Sigmoid colon (tissue), 7 donors: ENCODE measurements around the gene STAC. TPM values are rescaled to one million over a fixed set of nuclear protein-coding genes. Genes with fewer than 3 reads are reported as not detected.
A peak's percentile ranks its signal among the peaks of the same experiment; 100 is the strongest.

Source experiments
- DNase-seq: peaks from one replicate; pipeline ENCODE4 v3.0.0-alpha.2; 2019
- H3K27ac ChIP-seq, 4 donors: fragments of 200-600 bp; sonication (generic); one replicate each; pipeline ENCODE4 v1.5.1; 2016 to 2019; ENCODE audit warnings: mild to moderate bottlenecking in 1 of 4
- H3K27me3 ChIP-seq, 3 donors: fragments of 200-600 bp; sonication (generic); one replicate each; pipeline ENCODE4 v1.5.1; 2019; ENCODE audit warnings: mild to moderate bottlenecking in 1 of 3
- H3K36me3 ChIP-seq, 4 donors: fragments of 200-600 bp; sonication (generic); one replicate each; pipeline ENCODE4 v1.5.1; 2016 to 2019
- H3K4me1 ChIP-seq, 4 donors: fragments of 200-600 bp; sonication (generic); one replicate each; pipeline ENCODE4 v1.5.1; 2017 to 2019
- H3K4me3 ChIP-seq, 4 donors: fragments of 200-600 bp; sonication (generic); one replicate each; pipeline ENCODE4 v1.5.1; 2017 to 2019; ENCODE audit warnings: mild to moderate bottlenecking in 2 of 4, moderate library complexity in 1 of 4
- H3K9me3 ChIP-seq, 4 donors: fragments of 200-600 bp in 3 of 4; sonication (generic) in 3 of 4; one replicate each; pipeline versions ENCODE4 v1.5.1 to v1.6.1; 2013 to 2019
- CTCF ChIP-seq, 4 experiments: fragments of 450-650 bp in 3 of 4; fragments of 200-600 bp in 1 of 4; IDR thresholded peaks; one replicate each; pipeline ENCODE4 v1.5.1; 2016 to 2019; ENCODE audit warnings: antibody characterized with exemption in 4 of 4, mild to moderate bottlenecking in 3 of 4, moderate library complexity in 2 of 4
- EP300 ChIP-seq, 4 donors: sonication (generic); formaldehyde crosslinking; IDR thresholded peaks; one replicate each; pipeline ENCODE4 v1.6.1; 2017; ENCODE audit warnings: antibody characterized with exemption in 4 of 4
- POLR2A ChIP-seq, 2 donors: fragments of 450-650 bp; IDR thresholded peaks; one replicate each; pipeline ENCODE4 v1.6.1; 2016; ENCODE audit warnings: antibody characterized with exemption in 2 of 2, mild to moderate bottlenecking in 2 of 2, moderate library complexity in 2 of 2
- POLR2AphosphoS5 ChIP-seq, 4 donors: sonication (generic); formaldehyde crosslinking; IDR thresholded peaks; one replicate each; pipeline ENCODE4 v1.6.1; 2017; ENCODE audit warnings: antibody characterized with exemption in 4 of 4
- WGBS, 2 donors: extraction: QIAGEN DNeasy Blood & Tissue Kit; methylation state at CpG; one replicate each; pipeline ENCODE4 v1.1.7; 2013; 5-methylcytosine and 5-hydroxymethylcytosine counted together
- intact Hi-C: fragments of 100-400 bp; cut with DNase I; formaldehyde crosslinking; loops from one replicate; pipeline ENCODE4 v1.15.1; 2023
- polyA plus RNA-seq, 3 donors: library from polyadenylated mRNA; stranded (reverse); fragments of 200-250 nt; gene quantifications; one replicate each; pipeline ENCODE4 v1.2.3, GENCODE V29; 2013
- total RNA-seq, 4 donors: library from RNA; depleted of rRNA; stranded (reverse); fragments of >200 nt; gene quantifications; one replicate each; pipeline ENCODE4 v1.1.0, GENCODE V29; 2016
- donor health status: healthy with polysubstance abuse.
- donor health status: Bipolar disorder and iron deficiency.
- donor health status: healthy.

STAC gene
- total and polyA plus RNA-seq, 7 donors = 0.42 to 39.6 (median 17.4) TPM; not detected in 2

DNA sequence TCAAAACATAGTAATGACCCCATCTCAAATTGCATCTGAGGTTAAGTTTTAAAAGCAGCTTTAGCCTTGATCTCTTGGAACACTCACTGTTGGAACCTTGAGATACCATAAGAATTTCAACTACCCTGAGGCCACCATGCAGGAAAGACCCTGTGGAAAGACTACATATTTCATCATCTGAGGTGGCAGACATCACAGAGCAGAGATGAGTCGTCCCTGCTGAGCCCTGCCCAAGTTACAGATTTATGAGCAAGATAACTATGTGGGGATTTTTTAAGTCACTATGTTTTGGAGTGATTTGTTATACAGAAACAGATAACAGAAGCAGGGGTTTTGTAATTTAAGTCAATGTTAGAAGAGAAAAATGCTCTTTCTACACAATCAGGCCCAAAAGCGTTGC lies 168.4 kb downstream of the STAC start:
- DNase-seq = no peak
- Histone ChIP-seq H3K9me3 (no peaks in the 10 kb centered on the region), H3K4me3 (no peak overlapping the region), H3K36me3 (no peaks in the 10 kb centered on the region), H3K4me1 (peaks cover 0 to 17% (median 11%) of the 10 kb centered on the region in 4 donors), H3K27me3 (no peaks in the 10 kb centered on the region), H3K27ac (no peak overlapping the region)
- intact Hi-C loops = no loop called here
- TF ChIP-seq POLR2AphosphoS5 (IDR thresholded peaks at IDR 0.05) (no peak), CTCF (IDR thresholded peaks at IDR 0.05) (no peak), POLR2A (IDR thresholded peaks at IDR 0.05) (no peak), EP300 (IDR thresholded peaks at IDR 0.05) (no peak)
- 81% methylated on average over 2 of the region's 2 CpGs for WGBS, 2 donors

GRCh38 chr3:36557021-36557707 lies 176.9 kb downstream of the STAC start:
- Histone ChIP-seq H3K27ac (peak overlapping the region in 3 of 4 donors; percentile 49 to 66 (median 65)), H3K9me3 (no peaks in the 10 kb centered on the region), H3K4me1 (peaks cover 0 to 36% (median 22%) of the 10 kb centered on the region in 4 donors), H3K4me3 (no peak overlapping the region), H3K27me3 (no peaks in the 10 kb centered on the region), H3K36me3 (no peaks in the 10 kb centered on the region)
- WGBS, 2 donors = 57 to 63% methylated on average over 2 of the region's 2 CpGs
- peak; percentile 76 for DNase-seq
- TF ChIP-seq EP300 (IDR thresholded peaks at IDR 0.05) (no peak), POLR2A (IDR thresholded peaks at IDR 0.05) (no peak), CTCF (IDR thresholded peaks at IDR 0.05) (no peak), POLR2AphosphoS5 (IDR thresholded peaks at IDR 0.05) (peak in 3 of 4 donors; percentile 11 to 38 (median 23))
- intact Hi-C loops = loop anchor here (10.0 kb wide), 1 partner anchor 62 kb away; no protein-coding TSS in a partner anchor

DNA sequence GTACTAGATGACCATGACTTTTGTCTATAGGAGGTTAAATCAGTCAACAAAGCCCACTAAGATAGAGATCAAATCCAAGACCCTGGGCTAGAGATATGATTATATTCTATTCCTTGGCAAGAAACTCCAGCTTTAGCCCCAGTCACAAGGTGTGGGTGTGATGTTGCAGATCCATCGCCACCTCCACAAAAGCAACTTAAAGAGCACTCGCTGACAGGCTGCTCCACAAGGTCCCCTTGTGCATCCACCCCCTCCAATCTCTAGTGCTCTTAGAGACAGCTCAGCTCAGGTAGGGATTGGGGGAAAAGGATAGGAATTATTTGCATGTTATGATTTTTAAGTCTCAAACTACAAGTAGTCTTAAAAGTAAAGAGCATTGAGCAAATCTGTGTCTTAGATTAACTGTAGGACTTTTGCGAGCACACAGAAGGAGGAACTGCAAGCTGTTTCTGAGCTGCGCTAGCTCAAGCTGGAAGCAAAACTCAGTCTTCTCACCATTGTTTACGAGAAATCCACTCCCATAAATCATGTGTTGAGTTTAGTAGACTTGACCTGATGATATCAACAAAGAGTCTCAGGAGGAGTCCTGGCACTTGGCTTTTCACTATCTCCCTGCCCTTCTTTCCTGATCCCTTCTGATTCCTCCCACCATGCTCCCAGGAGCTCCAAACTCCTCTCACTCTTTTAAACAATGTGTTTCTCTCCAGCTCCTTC lies 177.6 kb downstream of the STAC start:
- intact Hi-C loops = loop anchor here (10.0 kb wide), 1 partner anchor 63 kb away; no protein-coding TSS in a partner anchor
- 57 to 59% methylated on average over 5 of the region's 5 CpGs for WGBS, 2 donors
- Histone ChIP-seq H3K27ac (peak overlapping the region in 3 of 4 donors; percentile 49 to 66 (median 65)), H3K4me3 (no peak overlapping the region), H3K9me3 (no peaks in the 10 kb centered on the region), H3K27me3 (no peaks in the 10 kb centered on the region), H3K36me3 (no peaks in the 10 kb centered on the region), H3K4me1 (peaks cover 0 to 36% (median 22%) of the 10 kb centered on the region in 4 donors)
- DNase-seq = no peak
- TF ChIP-seq POLR2A (IDR thresholded peaks at IDR 0.05) = no peak
- TF ChIP-seq EP300 (IDR thresholded peaks at IDR 0.05) = no peak
- peak in 1 of 4 donors; percentile 63 for TF ChIP-seq POLR2AphosphoS5 (IDR thresholded peaks at IDR 0.05)

DNA sequence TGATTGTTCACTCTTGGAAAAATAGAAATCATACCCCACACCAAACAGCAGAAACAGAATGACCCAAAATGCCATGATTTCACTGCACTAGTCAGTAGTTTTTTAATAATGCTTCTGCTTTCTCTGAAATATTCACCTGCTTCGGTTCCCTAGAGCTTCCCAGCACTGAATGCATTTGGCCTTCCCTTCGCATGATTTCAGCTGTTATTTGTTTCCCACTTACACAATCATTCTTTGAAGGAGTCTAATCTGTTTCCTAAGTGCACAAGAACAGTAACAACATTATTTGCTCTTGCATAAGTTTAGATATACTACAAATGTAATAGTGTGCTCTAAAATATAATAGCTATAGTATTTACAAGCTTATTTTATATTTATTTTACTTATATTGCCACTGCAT lies 178.7 kb downstream of the STAC start:
- TF ChIP-seq CTCF (IDR thresholded peaks at IDR 0.05) = no peak
- TF ChIP-seq EP300 (IDR thresholded peaks at IDR 0.05) = no peak
- no peak for TF ChIP-seq POLR2A (IDR thresholded peaks at IDR 0.05)
- TF ChIP-seq POLR2AphosphoS5 (IDR thresholded peaks at IDR 0.05) = no peak
- peaks cover 0 to 36% (median 22%) of the 10 kb centered on the region in 4 donors for H3K4me1 ChIP-seq
- H3K9me3 ChIP-seq = no peaks in the 10 kb centered on the region
- DNase-seq = no peak
- H3K27me3 ChIP-seq = no peaks in the 10 kb centered on the region
- peak overlapping the region in 1 of 4 donors; percentile 66 for H3K27ac ChIP-seq
- no peak overlapping the region for H3K4me3 ChIP-seq
- H3K36me3 ChIP-seq = no peaks in the 10 kb centered on the region
- WGBS, 2 donors = 66 to 67% methylated on average over 2 of the region's 2 CpGs
- intact Hi-C loops = loop anchor here (10.0 kb wide), 1 partner anchor 64 kb away; no protein-coding TSS in a partner anchor

DNA sequence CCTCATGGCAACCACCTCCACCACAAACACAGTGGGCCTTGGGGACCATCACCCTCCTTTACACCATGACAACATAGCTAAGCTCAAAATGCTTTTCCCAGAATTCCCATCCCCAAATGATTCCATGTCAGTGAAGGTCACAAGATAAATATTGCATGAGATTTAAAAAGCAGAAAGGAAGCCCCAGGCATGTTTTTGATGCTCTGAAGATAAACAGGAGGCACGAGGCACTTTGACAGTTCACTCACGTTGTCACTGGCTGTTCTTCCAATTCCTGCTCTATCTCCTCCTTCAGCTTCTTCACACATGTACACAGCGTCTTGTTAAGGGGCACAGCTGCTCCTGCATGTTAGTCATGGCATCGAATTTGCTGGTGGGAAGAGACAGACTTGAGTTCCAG lies 180.4 kb downstream of the STAC start:
- intact Hi-C loops = no loop called here

More for the DNA sequence above, 180.4 kb downstream of the STAC start:
- DNase-seq = no peak
- TF ChIP-seq EP300 (IDR thresholded peaks at IDR 0.05) (no peak), CTCF (IDR thresholded peaks at IDR 0.05) (no peak), POLR2AphosphoS5 (IDR thresholded peaks at IDR 0.05) (no peak), POLR2A (IDR thresholded peaks at IDR 0.05) (no peak)
- no peaks in the 10 kb centered on the region for H3K9me3 ChIP-seq
- no peaks in the 10 kb centered on the region for H3K27me3 ChIP-seq
- WGBS, 2 donors = 54 to 69% methylated on average over 4 of the region's 4 CpGs
- H3K4me3 ChIP-seq = no peak overlapping the region
- H3K27ac ChIP-seq = no peak overlapping the region
- H3K4me1 ChIP-seq = peaks cover 0 to 36% (median 22%) of the 10 kb centered on the region in 4 donors
- H3K36me3 ChIP-seq = no peaks in the 10 kb centered on the region
